AG04450 (cell line): Measurements from ENCODE around the gene HPCAL1. TPM values are rescaled to one million over a fixed set of nuclear protein-coding genes. Genes with fewer than 3 reads are reported as not detected.

Source experiments
- CTCF ChIA-PET: fragments of 300-600, 350-600 bp; formaldehyde crosslinking; extraction: SDS; loops from one replicate; lab custom pipeline; 2022; ENCODE audit warnings: antibody characterized with exemption, inconsistent platforms; lab: Charles Lee
- POLR2A ChIA-PET: fragments of 350-600 bp; formaldehyde crosslinking; extraction: SDS; loops from one replicate; lab custom pipeline; 2021; ENCODE audit warnings: antibody characterized with exemption, inconsistent platforms; lab: Yijun Ruan, JAX
- DNase-seq: peaks from one replicate; pipeline ENCODE4 v3.0.0-alpha.2; 2011; ENCODE audit warnings: low read depth, low spot score
- H3K27ac ChIP-seq: one replicate; pipeline ENCODE4 v1.5.1; 2012; ENCODE audit warnings: low read depth, low read length, control low read depth
- H3K27me3 ChIP-seq: one replicate; pipeline ENCODE4 v1.6.0; 2012; ENCODE audit warnings: low read length; ENCODE audit not compliant: control insufficient read depth, insufficient read depth
- H3K4me3 ChIP-seq: 2 replicates; pipeline ENCODE4 v1.5.1; 2011; ENCODE audit warnings: mild to moderate bottlenecking, low read depth, low read length, control low read depth
- H3K9me3 ChIP-seq: 2 replicates; pipeline ENCODE4 v1.5.1; 2012; ENCODE audit warnings: low read length; ENCODE audit not compliant: control insufficient read depth, insufficient read depth
- polyA plus RNA-seq: library from polyadenylated mRNA; depleted of rRNA; stranded (reverse); fragments of >200 nt; gene quantifications from 2 replicates; pipeline ENCODE4 v1.2.3, GENCODE V29; 2011
- TF ChIP-seq, protein P1 (sequence below): IDR thresholded peaks from 2 replicates; pipeline ENCODE4 v1.5.1; 2011; ENCODE audit warnings: low read depth, low read length, control low read depth, inconsistent platforms

Gene HPCAL1
- polyA plus RNA-seq, 1 experiment = 14.4 TPM

DNA sequence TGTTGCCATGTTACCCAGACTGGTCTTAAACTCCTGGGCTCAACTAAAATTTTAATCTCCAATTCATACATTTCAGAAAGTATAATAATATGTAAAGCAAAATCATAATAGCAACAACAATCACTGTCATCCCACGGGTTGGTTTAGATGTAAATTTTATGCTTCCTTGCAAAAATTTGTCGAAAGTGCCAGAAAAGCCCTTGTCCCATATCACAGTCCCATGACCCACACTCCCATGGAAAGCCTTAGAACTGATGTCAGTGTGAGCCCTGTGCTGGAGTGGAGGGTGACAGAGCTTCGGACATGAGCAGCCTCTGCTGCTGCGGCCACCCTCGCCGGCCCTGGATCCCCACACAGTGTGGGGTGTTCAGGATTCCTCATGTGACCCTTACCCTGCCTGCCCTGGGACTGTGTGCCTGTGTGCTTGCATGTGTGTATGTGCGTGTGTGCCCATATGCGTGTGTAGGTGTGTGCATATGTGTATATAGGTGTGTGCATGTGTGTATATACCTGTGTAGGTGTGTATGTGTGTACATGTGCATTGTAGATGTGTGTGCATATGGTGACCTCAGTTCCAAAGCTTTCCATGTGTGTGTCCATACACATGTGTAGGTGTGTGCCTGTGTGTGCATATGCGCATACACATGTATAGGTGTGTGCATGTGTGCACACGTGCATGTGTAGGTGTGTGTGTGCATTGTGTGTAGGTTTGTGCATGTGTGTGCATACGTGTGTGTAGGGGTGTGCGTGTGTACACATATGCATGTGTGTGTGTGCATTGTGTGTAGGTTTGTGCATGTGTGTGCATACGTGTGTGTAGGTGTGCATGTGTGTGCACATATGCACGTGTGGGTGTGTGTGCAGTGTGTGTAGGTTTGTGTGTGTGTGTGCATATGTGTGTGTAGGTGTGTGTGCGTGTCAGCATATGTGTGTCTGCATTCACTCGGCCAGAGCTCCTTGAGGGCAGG lies 65.1 kb downstream of the HPCAL1 start:
- Histone ChIP-seq H3K27me3 (no peaks in the 10 kb centered on the region), H3K4me3 (no peak overlapping the region), H3K27ac (no peak overlapping the region), H3K9me3 (no peaks in the 10 kb centered on the region)
- POLR2A ChIA-PET = no interaction called here
- DNase-seq = no peak
- CTCF ChIA-PET = interaction anchor here (1.0 kb wide), 1 partner anchor 41 kb away, joined by 4 read pairs; no protein-coding TSS in a partner anchor
- TF ChIP-seq, protein P1, sequence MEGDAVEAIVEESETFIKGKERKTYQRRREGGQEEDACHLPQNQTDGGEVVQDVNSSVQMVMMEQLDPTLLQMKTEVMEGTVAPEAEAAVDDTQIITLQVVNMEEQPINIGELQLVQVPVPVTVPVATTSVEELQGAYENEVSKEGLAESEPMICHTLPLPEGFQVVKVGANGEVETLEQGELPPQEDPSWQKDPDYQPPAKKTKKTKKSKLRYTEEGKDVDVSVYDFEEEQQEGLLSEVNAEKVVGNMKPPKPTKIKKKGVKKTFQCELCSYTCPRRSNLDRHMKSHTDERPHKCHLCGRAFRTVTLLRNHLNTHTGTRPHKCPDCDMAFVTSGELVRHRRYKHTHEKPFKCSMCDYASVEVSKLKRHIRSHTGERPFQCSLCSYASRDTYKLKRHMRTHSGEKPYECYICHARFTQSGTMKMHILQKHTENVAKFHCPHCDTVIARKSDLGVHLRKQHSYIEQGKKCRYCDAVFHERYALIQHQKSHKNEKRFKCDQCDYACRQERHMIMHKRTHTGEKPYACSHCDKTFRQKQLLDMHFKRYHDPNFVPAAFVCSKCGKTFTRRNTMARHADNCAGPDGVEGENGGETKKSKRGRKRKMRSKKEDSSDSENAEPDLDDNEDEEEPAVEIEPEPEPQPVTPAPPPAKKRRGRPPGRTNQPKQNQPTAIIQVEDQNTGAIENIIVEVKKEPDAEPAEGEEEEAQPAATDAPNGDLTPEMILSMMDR = no peak

DNA sequence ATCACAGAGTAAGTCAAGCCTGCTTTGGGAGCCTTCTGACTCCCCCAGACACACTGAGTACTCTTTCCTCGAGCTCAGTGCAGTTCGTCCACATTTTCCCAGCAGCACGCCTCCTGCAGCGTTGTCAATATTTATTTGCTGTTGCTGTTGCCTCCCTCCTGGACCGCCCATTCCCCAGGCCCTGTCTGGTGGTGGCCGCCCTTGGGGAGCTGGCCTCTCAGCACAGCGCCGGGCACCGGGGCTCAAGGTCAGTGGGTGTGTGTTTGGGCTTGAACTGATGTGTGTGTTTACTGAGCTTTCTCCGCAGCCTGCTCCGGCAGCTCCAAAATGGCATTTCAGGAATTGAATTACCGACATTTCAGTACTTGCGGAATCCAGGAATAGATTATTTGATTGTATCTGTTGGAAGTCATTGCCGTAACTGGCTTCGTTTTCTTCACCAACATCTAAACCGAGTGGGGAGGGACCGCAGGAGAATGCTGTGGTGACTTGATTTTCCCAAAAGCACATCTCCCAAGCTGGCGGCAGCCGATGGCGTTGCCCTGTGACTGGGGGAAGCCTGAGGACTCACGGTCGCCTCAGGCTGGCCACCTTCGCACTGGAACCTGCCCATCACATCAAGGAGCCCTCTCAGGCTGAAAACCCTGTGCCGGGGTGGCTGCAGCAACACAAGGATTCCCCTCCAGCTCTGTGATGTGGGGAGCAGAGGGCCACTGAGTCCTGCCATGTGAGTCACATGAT lies 66.0 kb downstream of the HPCAL1 start:
- DNase-seq = no peak
- no peaks in the 10 kb centered on the region for H3K9me3 ChIP-seq
- no peaks in the 10 kb centered on the region for H3K27me3 ChIP-seq
- H3K4me3 ChIP-seq = no peak overlapping the region
- H3K27ac ChIP-seq = no peak overlapping the region
- CTCF ChIA-PET = interaction anchor here (1.0 kb wide), 1 partner anchor 40 kb away, joined by 4 read pairs; no protein-coding TSS in a partner anchor
- TF ChIP-seq, protein P1 = no peak
- POLR2A ChIA-PET = no interaction called here

DNA sequence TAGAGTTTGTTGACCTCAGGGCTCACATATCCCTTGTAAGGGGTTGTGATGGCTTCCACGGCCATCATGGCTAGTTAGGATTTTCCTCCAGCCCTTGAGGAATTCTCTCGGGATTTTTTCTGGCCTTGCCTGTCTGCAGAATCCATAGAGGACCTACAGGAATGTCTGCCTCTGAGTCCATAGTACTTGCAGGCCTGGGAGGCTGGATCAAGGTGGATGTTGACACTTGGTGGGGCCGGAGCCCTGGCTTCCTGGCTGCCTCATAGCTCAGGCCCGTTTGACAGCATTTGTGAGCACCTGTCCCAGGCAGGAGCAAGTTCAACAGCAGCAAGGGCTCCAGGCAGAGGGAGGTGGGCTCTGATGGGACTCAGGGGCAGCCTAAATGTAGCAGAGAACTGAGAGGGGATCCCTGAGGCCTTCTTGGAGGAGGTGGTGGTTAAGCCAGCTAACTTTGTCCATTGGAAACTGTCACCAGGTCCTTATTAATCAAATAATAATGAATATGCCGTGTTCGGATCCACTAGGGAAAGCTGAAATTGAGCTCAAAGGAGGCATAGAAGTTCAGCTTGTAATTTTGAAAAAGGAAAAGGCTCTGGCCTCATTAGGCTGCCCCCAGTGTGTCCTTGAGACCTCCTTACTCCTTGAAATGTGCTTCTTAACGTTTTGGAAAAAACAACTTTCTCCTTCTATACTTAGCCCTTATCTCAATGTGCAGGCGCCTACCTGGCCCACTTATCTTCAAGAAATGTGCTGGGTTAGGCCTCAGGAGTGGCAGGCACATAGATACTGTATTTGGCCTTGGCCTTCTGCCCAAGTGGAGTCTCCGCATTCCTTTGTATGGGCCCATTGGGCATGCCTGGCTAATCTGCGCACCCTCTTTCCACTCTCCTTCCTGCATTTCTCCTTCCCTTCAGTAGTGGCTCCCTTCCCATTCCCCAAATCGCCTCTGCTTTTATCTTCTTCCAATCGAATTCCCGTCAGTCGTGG lies 66.9 kb downstream of the HPCAL1 start:
- TF ChIP-seq, protein P1 = no peak
- no peak overlapping the region for H3K27ac ChIP-seq
- H3K27me3 ChIP-seq = no peaks in the 10 kb centered on the region
- CTCF ChIA-PET = interaction anchor here (1.0 kb wide), 1 partner anchor 39 kb away, joined by 4 read pairs; no protein-coding TSS in a partner anchor
- H3K9me3 ChIP-seq = no peaks in the 10 kb centered on the region
- no peak overlapping the region for H3K4me3 ChIP-seq
- POLR2A ChIA-PET = no interaction called here
- no peak for DNase-seq

DNA sequence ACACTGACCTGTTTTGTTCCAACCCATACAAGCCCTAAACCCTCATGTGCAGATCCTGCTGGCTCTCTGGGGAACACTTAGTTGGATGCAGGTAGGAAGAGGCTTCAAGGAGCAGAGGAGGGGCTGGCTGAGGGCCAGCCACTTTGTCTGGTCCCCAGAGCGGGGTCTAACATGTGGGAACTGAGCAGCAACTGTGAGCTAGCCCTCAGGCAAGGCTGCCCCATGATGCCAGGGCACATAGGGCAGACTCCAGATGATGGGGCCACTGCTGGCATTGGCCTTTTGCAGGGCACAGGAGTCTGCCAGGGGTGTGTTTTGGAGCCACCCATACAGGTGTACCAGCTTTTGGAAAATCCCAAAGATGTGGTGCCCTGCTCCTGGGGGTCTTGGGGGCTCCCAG lies 67.7 kb downstream of the HPCAL1 start:
- ChIA-PET CTCF (no interaction called here), POLR2A (no interaction called here)
- no peaks in the 10 kb centered on the region for H3K9me3 ChIP-seq
- no peak overlapping the region for H3K27ac ChIP-seq
- TF ChIP-seq, protein P1 = no peak
- DNase-seq = no peak
- no peak overlapping the region for H3K4me3 ChIP-seq
- H3K27me3 ChIP-seq = no peaks in the 10 kb centered on the region
